SK-N-SH treated with all-trans-retinoic acid at 6 μM for 48 hours (cell line): ENCODE data around the gene TTLL6.

Experiments
- ARNTL ChIP-seq: fragments of 450-650 bp; formaldehyde crosslinking; IDR thresholded peaks from 2 replicates; pipeline ENCODE4 v1.5.0; 2020; ENCODE audit warnings: low read depth, mild to moderate bottlenecking, moderate library complexity, borderline replicate concordance
- GLIS3 ChIP-seq: fragments of 250-450 bp; sonication (Bioruptor Pico); IDR thresholded peaks from 2 replicates; pipeline ENCODE4 v1.5.0; 2020; ENCODE audit warnings: mild to moderate bottlenecking, moderate library complexity
- OSR1 ChIP-seq: fragments of 250-450 bp; sonication (Bioruptor Pico); IDR thresholded peaks from 2 replicates; pipeline ENCODE4 v1.8.0; 2022; ENCODE audit warnings: moderate library complexity, mild to moderate bottlenecking, inconsistent platforms
- PATZ1 ChIP-seq: fragments of 250-450 bp; sonication (Bioruptor Pico); IDR thresholded peaks from 2 replicates; pipeline ENCODE4 v1.8.0; 2020; ENCODE audit warnings: mild to moderate bottlenecking, moderate library complexity, borderline replicate concordance
- POU6F1 ChIP-seq: fragments of 250-450 bp; sonication (Bioruptor Pico); IDR thresholded peaks from 2 replicates; pipeline ENCODE4 v1.8.0; 2021; ENCODE audit warnings: low read depth, mild to moderate bottlenecking, moderate library complexity, borderline replicate concordance
- TOX ChIP-seq: fragments of 250-450 bp; sonication (Bioruptor Pico); IDR thresholded peaks from 2 replicates; pipeline ENCODE4 v1.8.0; 2021; ENCODE audit warnings: mild to moderate bottlenecking, moderate library complexity, borderline replicate concordance
- ZC3H10 ChIP-seq: fragments of 250-450 bp; sonication (Bioruptor Pico); IDR thresholded peaks from 2 replicates; pipeline ENCODE4 v1.5.1; 2021; ENCODE audit warnings: mild to moderate bottlenecking, moderate library complexity
- ZFP30 ChIP-seq: fragments of 450-650 bp; formaldehyde crosslinking; IDR thresholded peaks from 2 replicates; pipeline ENCODE4 v1.5.0; 2022; ENCODE audit warnings: mild to moderate bottlenecking, moderate library complexity
- ZNF70 ChIP-seq: fragments of 450-650 bp; formaldehyde crosslinking; IDR thresholded peaks from 2 replicates; pipeline ENCODE4 v1.5.0; 2020; ENCODE audit warnings: mild to moderate bottlenecking, moderate library complexity
- TF ChIP-seq, protein P1 (sequence below): fragments of 250-450 bp; sonication (Bioruptor Pico); IDR thresholded peaks from 2 replicates; pipeline ENCODE4 v1.5.1; 2020; ENCODE audit warnings: low read depth, mild to moderate bottlenecking, moderate library complexity
- TF ChIP-seq, protein P2 (sequence below): fragments of 250-450 bp; sonication (Bioruptor Pico); IDR thresholded peaks from 2 replicates; pipeline ENCODE4 v1.5.1; 2021; ENCODE audit warnings: mild to moderate bottlenecking, moderate library complexity

- TF ChIP-seq, protein P1, sequence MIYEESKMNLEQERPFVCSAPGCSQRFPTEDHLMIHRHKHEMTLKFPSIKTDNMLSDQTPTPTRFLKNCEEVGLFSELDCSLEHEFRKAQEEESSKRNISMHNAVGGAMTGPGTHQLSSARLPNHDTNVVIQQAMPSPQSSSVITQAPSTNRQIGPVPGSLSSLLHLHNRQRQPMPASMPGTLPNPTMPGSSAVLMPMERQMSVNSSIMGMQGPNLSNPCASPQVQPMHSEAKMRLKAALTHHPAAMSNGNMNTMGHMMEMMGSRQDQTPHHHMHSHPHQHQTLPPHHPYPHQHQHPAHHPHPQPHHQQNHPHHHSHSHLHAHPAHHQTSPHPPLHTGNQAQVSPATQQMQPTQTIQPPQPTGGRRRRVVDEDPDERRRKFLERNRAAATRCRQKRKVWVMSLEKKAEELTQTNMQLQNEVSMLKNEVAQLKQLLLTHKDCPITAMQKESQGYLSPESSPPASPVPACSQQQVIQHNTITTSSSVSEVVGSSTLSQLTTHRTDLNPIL: no peak
- no peak for TF ChIP-seq ARNTL (CRISPR knock-in tag)
- TF ChIP-seq POU6F1: no peak
- no peak for TF ChIP-seq ZFP30 (CRISPR knock-in tag)
- no peak for TF ChIP-seq ZC3H10 (CRISPR knock-in tag)
- TF ChIP-seq OSR1 (CRISPR knock-in tag): no peak
- TF ChIP-seq PATZ1: no peak
- TF ChIP-seq, protein P2, sequence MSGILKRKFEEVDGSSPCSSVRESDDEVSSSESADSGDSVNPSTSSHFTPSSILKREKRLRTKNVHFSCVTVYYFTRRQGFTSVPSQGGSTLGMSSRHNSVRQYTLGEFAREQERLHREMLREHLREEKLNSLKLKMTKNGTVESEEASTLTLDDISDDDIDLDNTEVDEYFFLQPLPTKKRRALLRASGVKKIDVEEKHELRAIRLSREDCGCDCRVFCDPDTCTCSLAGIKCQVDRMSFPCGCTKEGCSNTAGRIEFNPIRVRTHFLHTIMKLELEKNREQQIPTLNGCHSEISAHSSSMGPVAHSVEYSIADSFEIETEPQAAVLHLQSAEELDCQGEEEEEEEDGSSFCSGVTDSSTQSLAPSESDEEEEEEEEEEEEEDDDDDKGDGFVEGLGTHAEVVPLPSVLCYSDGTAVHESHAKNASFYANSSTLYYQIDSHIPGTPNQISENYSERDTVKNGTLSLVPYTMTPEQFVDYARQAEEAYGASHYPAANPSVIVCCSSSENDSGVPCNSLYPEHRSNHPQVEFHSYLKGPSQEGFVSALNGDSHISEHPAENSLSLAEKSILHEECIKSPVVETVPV (CRISPR knock-in tag): no peak
- no peak for TF ChIP-seq GLIS3
- no peak for TF ChIP-seq TOX (CRISPR knock-in tag)
- no peak for TF ChIP-seq ZNF70
Observed at GRCh38 chr17:48814504-48814903, 2.5 kb downstream of the TTLL6 start.
